SH-SY5Y (cell line): ENCODE measurements around the gene HECW1.

Experiments used
- GATA2 ChIP-seq: IDR thresholded peaks from 2 replicates; pipeline ENCODE4 v1.6.1; 2011; ENCODE audit warnings: mild to moderate bottlenecking, low read depth, low read length
- GATA3 ChIP-seq: IDR thresholded peaks from 2 replicates; pipeline ENCODE4 v1.6.1; 2011; ENCODE audit warnings: low read depth, mild to moderate bottlenecking, low read length, moderate library complexity

The HECW1 gene

GRCh38 chr7:43112459-43112940, at the start of gene HECW1:
Gene HECW1, plus strand, starts transcription at chr7:43112647. Its CDS starts 131,259 bp downstream, at chr7:43243906.
- TF ChIP-seq GATA2 (no peak), GATA3 (no peak)

GRCh38 chr7:43071604-43072003, 40.8 kb upstream of the HECW1 start:
- TF ChIP-seq GATA3: no peak
- no peak for TF ChIP-seq GATA2

- no peak for TF ChIP-seq GATA3
- no peak for TF ChIP-seq GATA2
These were observed 39.9 kb upstream of the HECW1 start for GRCh38 chr7:43072530-43072929.

- TF ChIP-seq GATA2 (no peak), GATA3 (no peak)
These were observed 36.2 kb upstream of the HECW1 start for GRCh38 chr7:43076189-43076605.

- no peak for TF ChIP-seq GATA3
- TF ChIP-seq GATA2: no peak
These were observed 35.8 kb upstream of the HECW1 start for GRCh38 chr7:43076606-43077005.

- TF ChIP-seq GATA3 (no peak), GATA2 (no peak)
These were observed 35.2 kb upstream of the HECW1 start for GRCh38 chr7:43077285-43077684.

- TF ChIP-seq GATA2 (no peak), GATA3 (no peak)
These were observed 34.6 kb upstream of the HECW1 start for GRCh38 chr7:43077732-43078391.

GRCh38 chr7:43078794-43079193, 33.7 kb upstream of the HECW1 start:
- no peak for TF ChIP-seq GATA2
- TF ChIP-seq GATA3: no peak

- TF ChIP-seq GATA3: no peak
- no peak for TF ChIP-seq GATA2
These were observed 30.8 kb upstream of the HECW1 start for GRCh38 chr7:43081603-43082002.

GRCh38 chr7:43083106-43083505, 29.3 kb upstream of the HECW1 start:
- no peak for TF ChIP-seq GATA3
- no peak for TF ChIP-seq GATA2

GRCh38 chr7:43085017-43085416, 27.4 kb upstream of the HECW1 start:
- TF ChIP-seq GATA2: no peak
- TF ChIP-seq GATA3: no peak

GRCh38 chr7:43085992-43086391, 26.5 kb upstream of the HECW1 start:
- TF ChIP-seq GATA2 (no peak), GATA3 (no peak)

- TF ChIP-seq GATA2: no peak
- no peak for TF ChIP-seq GATA3
These were observed 19.6 kb upstream of the HECW1 start for GRCh38 chr7:43092819-43093218.

GRCh38 chr7:43096875-43097274, 15.6 kb upstream of the HECW1 start:
- TF ChIP-seq GATA2 (no peak), GATA3 (no peak)

- TF ChIP-seq GATA2: no peak
- no peak for TF ChIP-seq GATA3
These were observed 12.7 kb upstream of the HECW1 start for GRCh38 chr7:43099750-43100149.
